Mucosa of descending colon (tissue), 3 donors: ENCODE data around the gene RFX2. TPM values are rescaled to one million over a fixed set of nuclear protein-coding genes. Genes with fewer than 3 reads are reported as not detected.

ENCODE experiments used
- ATAC-seq: fragments of 200-7000 bp; cut with Tn5 transposase; one replicate; pipeline ENCODE4 v1.9.1; 2020; ENCODE audit warnings: mild to moderate bottlenecking, moderate library complexity
- DNase-seq, 3 donors: peaks; one replicate each; pipeline ENCODE4 v3.0.0-alpha.2; 2020
- H3K36me3 ChIP-seq: fragments of 200-600 bp; one replicate; pipeline ENCODE4 v1.8.0; 2021; ENCODE audit warnings: low read depth, mild to moderate bottlenecking
- H3K4me1 ChIP-seq: fragments of 200-600 bp; one replicate; pipeline ENCODE4 v1.8.0; 2021; ENCODE audit warnings: low read depth, mild to moderate bottlenecking
- H3K4me3 ChIP-seq: fragments of 200-600 bp; one replicate; pipeline ENCODE4 v1.8.0; 2021; ENCODE audit warnings: mild to moderate bottlenecking
- H3K9me3 ChIP-seq: fragments of 200-600 bp; one replicate; pipeline ENCODE4 v1.8.0; 2021; ENCODE audit warnings: mild to moderate bottlenecking
- CTCF ChIP-seq: fragments of 200-600 bp; IDR thresholded peaks from one replicate; pipeline ENCODE4 v1.8.0; 2022; ENCODE audit warnings: antibody characterized with exemption, mild to moderate bottlenecking
- intact Hi-C, 2 donors: fragments of 100-400 bp; cut with DNase I in 1 of 2; cut with micrococcal nuclease in 1 of 2; formaldehyde crosslinking; loops; one replicate each; pipeline versions ENCODE4 v1.11.0 to v1.11.1; 2022; cut with DNase I, micrococcal nuclease
- total RNA-seq, 3 donors: library from RNA; stranded (reverse); fragmentation: NEBNext Ultra II Directional in 2 of 3; extraction: Animal tissue kit (Norgen Biotek cat#: 25700) in 2 of 3; gene quantifications; one replicate each; pipeline versions ENCODE4 v1.2.1 to v1.2.4, GENCODE V29; 2021 to 2023
- donor health status: DM: no; HTN: no; CAD: no; lungs with moderate emphysema.
- donor health status: DM: no; HTN: no; CAD: no.
- donor health status: DM: no; HTN: yes; CAD: no.

The RFX2 gene
- total RNA-seq, 3 donors from 2014 or later, result 5.6 to 14.6 (median 7.2) TPM

GRCh38 chr19:6023085-6023682, 87.1 kb downstream of the RFX2 start:
- intact Hi-C loops, result loop anchor here (5.0 kb wide), 1 partner anchor 36 kb away; no protein-coding TSS in a partner anchor

GRCh38 chr19:6022570-6023064, 87.7 kb downstream of the RFX2 start:
- no peak for TF ChIP-seq CTCF
- ATAC-seq (no peak), DNase-seq (no peak)
- Histone ChIP-seq H3K4me1 (no peaks in the 10 kb centered on the region), H3K9me3 (no peaks in the 10 kb centered on the region), H3K36me3 (no peaks in the 10 kb centered on the region), H3K4me3 (no peak overlapping the region)
- intact Hi-C loops, result loop anchor here (5.0 kb wide), 1 partner anchor 35 kb away; no protein-coding TSS in a partner anchor

More at GRCh38 chr19:6023085-6023682, 87.1 kb downstream of the RFX2 start:
- H3K4me1 ChIP-seq, result no peaks in the 10 kb centered on the region
- ATAC-seq (no peak), DNase-seq (peak in 1 of 3 donors; percentile 24)
- no peak for TF ChIP-seq CTCF
- H3K4me3 ChIP-seq, result no peak overlapping the region
- no peaks in the 10 kb centered on the region for H3K9me3 ChIP-seq
- H3K36me3 ChIP-seq, result no peaks in the 10 kb centered on the region

- no peak overlapping the region for H3K4me3 ChIP-seq
- peak; percentile 34 for TF ChIP-seq CTCF
- H3K36me3 ChIP-seq, result no peaks in the 10 kb centered on the region
- intact Hi-C loops, result loop anchor here (5.0 kb wide), 1 partner anchor 35 kb away; no protein-coding TSS in a partner anchor
- H3K9me3 ChIP-seq, result no peaks in the 10 kb centered on the region
- ATAC-seq, result peak; percentile 89
- peak; percentile 57 to 87 (median 69) for DNase-seq
- H3K4me1 ChIP-seq, result no peaks in the 10 kb centered on the region
Observed at GRCh38 chr19:6021878-6022569, 88.3 kb downstream of the RFX2 start.

- Histone ChIP-seq H3K9me3 (no peaks in the 10 kb centered on the region), H3K36me3 (no peaks in the 10 kb centered on the region), H3K4me1 (no peaks in the 10 kb centered on the region), H3K4me3 (no peak overlapping the region)
- intact Hi-C loops, result loop anchor here (5.0 kb wide), 1 partner anchor 34 kb away; no protein-coding TSS in a partner anchor
- TF ChIP-seq CTCF, result no peak
- ATAC-seq, result peak; percentile 50
- peak in 2 of 3 donors; percentile 10 to 29 for DNase-seq
Observed at GRCh38 chr19:6020972-6021805, 89.1 kb downstream of the RFX2 start.

GRCh38 chr19:6020166-6020882, 90.0 kb downstream of the RFX2 start:
- no peak overlapping the region for H3K4me3 ChIP-seq
- no peaks in the 10 kb centered on the region for H3K4me1 ChIP-seq
- TF ChIP-seq CTCF, result no peak
- no peaks in the 10 kb centered on the region for H3K36me3 ChIP-seq
- ATAC-seq (peak; percentile 52), DNase-seq (peak in 1 of 3 donors; percentile 48)
- intact Hi-C loops, result loop anchor here (5.0 kb wide), 1 partner anchor 33 kb away; no protein-coding TSS in a partner anchor
- no peaks in the 10 kb centered on the region for H3K9me3 ChIP-seq
